Measurements from ENCODE around the gene HGS. TPM values are rescaled to one million over a fixed set of nuclear protein-coding genes. Genes with fewer than 3 reads are reported as not detected.

HGS gene
- total and polyA plus RNA-seq, 2 of the 8 experiments (the other 6 are each of a cell fraction or from before 2014, with no cell fraction given) = 80.8 to 99.7 TPM

GRCh38 chr17:81656118-81656743 lies 27.6 kb upstream of the HGS start, which contains the start of gene PDE6G (continued):
- TF ChIP-seq HDAC2 (IDR thresholded peaks at IDR 0.05; ENCODE audit: borderline replicate concordance in 1 of 2, low read depth in 2 of 2, low read length in 2 of 2) (no peak), ATF3 (IDR thresholded peaks at IDR 0.05; ENCODE audit: insufficient read depth, low read depth, low read length) (no peak), EZH2 (IDR thresholded peaks at IDR 0.05; ENCODE audit: low read depth, low read length, severe bottlenecking) (no peak), KDM4A (IDR thresholded peaks at IDR 0.05; ENCODE audit: low read depth, low read length, severe bottlenecking) (no peak)

Data from H1 (cell line).